K562 (cell line): ENCODE data around the gene KIF12. TPM values are rescaled to one million over a fixed set of nuclear protein-coding genes. Genes with fewer than 3 reads are reported as not detected.

ENCODE experiments used
- ATAC-seq: fragments of 200-7000 bp; cut with Tn5 transposase; 3 replicates; pipeline ENCODE4 v1.9.1; 2020; ENCODE audit warnings: moderate library complexity
- BruUV-seq: library from RNA; stranded (reverse); fragments of 400-500 nt; replicated peaks from 2 replicates; lab custom pipeline; 2021; lab: Mats Ljungman, UMichigan
- CTCF ChIA-PET: fragments of 300-600 bp; formaldehyde crosslinking; extraction: SDS; loops from one replicate; lab custom pipeline; 2021; ENCODE audit warnings: low intra/inter-chr PET ratio; lab: Yijun Ruan, JAX
- POLR2A ChIA-PET: fragments of 300-600, 350-650 bp; sonication (Branson Sonifier 250); formaldehyde crosslinking; extraction: SDS; loops from one replicate; lab custom pipeline; 2021; ENCODE audit warnings: antibody characterized with exemption, inconsistent platforms; lab: Yijun Ruan, JAX
- DNase-seq, 4 experiments: peaks; one replicate each; pipeline versions ENCODE4 v3.0.0 to v3.0.0-alpha.2; 2011 to 2018; ENCODE audit warnings: low spot score in 3 of 4, mixed read lengths in 3 of 4; ENCODE audit errors: extremely low read depth in 1 of 4
- FAIRE-seq: peaks from 2 replicates; lab custom pipeline; 2011; peaks lifted over from hg19 to GRCh38; lab: Jason Lieb, UNC
- H2AFZ ChIP-seq: 2 replicates; pipeline ENCODE4 v1.6.0; 2011; ENCODE audit warnings: low read depth, low read length, control low read depth, inconsistent platforms
- H3K27ac ChIP-seq: fragments of 200-600 bp; 3 replicates; pipeline ENCODE4 v1.8.0; 2011; ENCODE audit warnings: low read depth, mild to moderate bottlenecking, control low read depth, inconsistent platforms, low read length, moderate library complexity, mixed read lengths; ENCODE audit errors: extremely low read depth
- H3K27me3 ChIP-seq, 2 experiments: fragments of 300-600 bp in 1 of 2; 2 replicates in 1 of 2; 3 replicates in 1 of 2; pipeline versions ENCODE4 v1.6.0 to v1.8.0; 2011; ENCODE audit warnings: inconsistent platforms in 2 of 2, low read length in 2 of 2, mild to moderate bottlenecking in 1 of 2, mixed read lengths in 1 of 2, moderate library complexity in 1 of 2; ENCODE audit not compliant: control insufficient read depth in 2 of 2, insufficient read depth in 2 of 2
- H3K36me3 ChIP-seq: fragments of 300-600 bp; 3 replicates; pipeline ENCODE4 v1.8.0; 2011; ENCODE audit warnings: mild to moderate bottlenecking, low read length, inconsistent platforms; ENCODE audit not compliant: control insufficient read depth, insufficient read depth
- H3K4me1 ChIP-seq, 2 experiments: fragments of 200-600 bp in 1 of 2; replicated peaks in 1 of 2; 2 replicates in 1 of 2; 3 replicates in 1 of 2; pipeline versions ENCODE4 v1.5.1 to v1.8.0; 2011; ENCODE audit warnings: inconsistent platforms in 2 of 2, low read length in 2 of 2, mild to moderate bottlenecking in 1 of 2, mixed read lengths in 1 of 2, moderate library complexity in 1 of 2; ENCODE audit not compliant: control insufficient read depth in 2 of 2, insufficient read depth in 2 of 2
- H3K4me2 ChIP-seq: 2 replicates; pipeline ENCODE4 v1.6.1; 2011; ENCODE audit warnings: low read length, control low read depth, inconsistent platforms, mixed read lengths; ENCODE audit not compliant: insufficient read depth
- H3K4me3 ChIP-seq: fragments of 200-600 bp; sonication (generic), shearing (Covaris generic); 2 replicates; pipeline ENCODE4 v1.5.1; 2016; ENCODE audit warnings: control low read depth, inconsistent platforms
- H3K79me2 ChIP-seq: fragments of 200-600 bp; 3 replicates; pipeline ENCODE4 v1.8.0; 2011; ENCODE audit warnings: low read length, inconsistent platforms; ENCODE audit not compliant: control insufficient read depth, insufficient read depth
- H3K9ac ChIP-seq, 2 experiments: 2 replicates each; pipeline versions ENCODE4 v1.6.0 to v1.6.1; 2011; ENCODE audit warnings: low read depth in 2 of 2, low read length in 2 of 2, control low read depth in 1 of 2, inconsistent platforms in 1 of 2, mild to moderate bottlenecking in 1 of 2, mixed read lengths in 1 of 2; ENCODE audit not compliant: insufficient read depth in 1 of 2
- H3K9me1 ChIP-seq: one replicate; pipeline ENCODE4 v1.6.0; 2011; ENCODE audit warnings: inconsistent platforms, mild to moderate bottlenecking, low read length, moderate library complexity; ENCODE audit not compliant: control insufficient read depth, insufficient read depth
- H3K9me3 ChIP-seq: replicated peaks from 2 replicates; pipeline ENCODE4 v1.5.1; 2011; ENCODE audit warnings: low read depth, low read length, inconsistent platforms; ENCODE audit not compliant: control insufficient read depth, insufficient read depth
- H4K20me1 ChIP-seq: replicated peaks from 2 replicates; pipeline ENCODE4 v1.6.1; 2011; ENCODE audit warnings: low read length, inconsistent platforms, mixed read lengths; ENCODE audit not compliant: control insufficient read depth, insufficient read depth
- ASH1L ChIP-seq: fragments of 450-650 bp; IDR thresholded peaks from 2 replicates; pipeline ENCODE4 v1.6.1; 2018; ENCODE audit warnings: borderline replicate concordance, mild to moderate bottlenecking, low read depth; ENCODE audit not compliant: partially characterized antibody
- ESRRA ChIP-seq: fragments of 450-650 bp; IDR thresholded peaks from 2 replicates; pipeline ENCODE4 v1.6.1; 2014; ENCODE audit warnings: low read depth, mild to moderate bottlenecking, moderate library complexity, borderline replicate concordance
- FOXA1 ChIP-seq: fragments of 450-650 bp; IDR thresholded peaks from 2 replicates; pipeline ENCODE4 v1.6.1; 2016; ENCODE audit warnings: mild to moderate bottlenecking, borderline replicate concordance
- GATAD2A ChIP-seq: fragments of 450-650 bp; IDR thresholded peaks from 2 replicates; pipeline ENCODE4 v1.6.1; 2017
- HNRNPL ChIP-seq: fragments of 200-400 bp; formaldehyde crosslinking; IDR thresholded peaks from 2 replicates; pipeline ENCODE4 v1.6.1; 2017; ENCODE audit warnings: low read depth, mild to moderate bottlenecking, low read length
- KLF6 ChIP-seq: fragments of 250-450 bp; sonication (Bioruptor Pico); IDR thresholded peaks from 2 replicates; pipeline ENCODE4 v1.4.0; 2020; ENCODE audit warnings: mild to moderate bottlenecking, moderate library complexity, borderline replicate concordance
- MEF2D ChIP-seq: conservative IDR thresholded peaks from 2 replicates; pipeline ENCODE4 v1.6.1; 2016; ENCODE audit warnings: low read depth, missing genetic modification characterization, missing compliant biosample characterization
- NFATC3 ChIP-seq: fragments of 450-650 bp; IDR thresholded peaks from 2 replicates; pipeline ENCODE4 v1.6.1; 2017; ENCODE audit warnings: mild to moderate bottlenecking
- POLR3A ChIP-seq: IDR thresholded peaks from 2 replicates; pipeline ENCODE4 v1.6.1; 2011; ENCODE audit warnings: borderline replicate concordance, mild to moderate bottlenecking, moderate library complexity; ENCODE audit not compliant: insufficient read length, insufficient read depth; ENCODE audit errors: extremely low read depth
- PTBP1 ChIP-seq: fragments of 200-400 bp; formaldehyde crosslinking; IDR thresholded peaks from 2 replicates; pipeline ENCODE4 v1.6.1; 2017; ENCODE audit warnings: low read depth, low read length
- RBM22 ChIP-seq: fragments of 200-400 bp; formaldehyde crosslinking; IDR thresholded peaks from 2 replicates; pipeline ENCODE4 v1.6.1; 2018; ENCODE audit warnings: low read length, low read depth; ENCODE audit not compliant: poor library complexity, severe bottlenecking
- TCFL5 ChIP-seq: fragments of 250-450 bp; sonication (Bioruptor Pico); conservative IDR thresholded peaks from 2 replicates; pipeline ENCODE4 v1.6.1; 2021; ENCODE audit warnings: mild to moderate bottlenecking, moderate library complexity, matching md5 sums
- TEAD1 ChIP-seq, 2 experiments: fragments of 450-650 bp in 1 of 2; sonication (generic) in 1 of 2; formaldehyde crosslinking; IDR thresholded peaks; 2 replicates each; pipeline versions ENCODE4 v1.4.0 to v1.8.0; 2020 to 2022; ENCODE audit warnings: mild to moderate bottlenecking in 2 of 2, missing genetic modification reagents in 1 of 2
- ZBED1 ChIP-seq: IDR thresholded peaks from 2 replicates; pipeline ENCODE4 v1.6.1; 2014
- ZNF263 ChIP-seq: sonication (generic); formaldehyde crosslinking; IDR thresholded peaks from 2 replicates; pipeline ENCODE4 v1.8.0; 2022; ENCODE audit warnings: mild to moderate bottlenecking, missing genetic modification reagents, borderline replicate concordance
- ZNF551 ChIP-seq: fragments of 250-450 bp; sonication (Bioruptor Pico); IDR thresholded peaks from 2 replicates; pipeline ENCODE4 v1.5.0; 2021; ENCODE audit warnings: mild to moderate bottlenecking, moderate library complexity
- WGBS: fragments of 100-300 bp; shearing (Covaris generic); methylation state at CpG from one replicate; pipeline ENCODE4 v1.1.6; 2016; ENCODE audit warnings: low coverage, mixed read lengths; ENCODE audit not compliant: insufficient coverage; ENCODE audit errors: missing lambda C conversion rate; 5-methylcytosine and 5-hydroxymethylcytosine counted together
- in situ Hi-C: fragments of 300-500 bp; cut with MboI; formaldehyde crosslinking; loops from 4 replicates; pipeline ENCODE4 v1.15.0; 2018; ENCODE audit warnings: inconsistent platforms, mixed read lengths
- intact Hi-C: fragments of 100-400 bp; cut with micrococcal nuclease; formaldehyde crosslinking; loops from 2 replicates; pipeline ENCODE4 v1.14.2; 2022
- polyA plus RNA-seq, 8 experiments: library from polyadenylated mRNA; depleted of rRNA in 4 of 8; stranded (reverse) in 5 of 8; unstranded in 3 of 8; fragments of >200 nt; fragmentation: Nextera tagmentation in 2 of 8; fragmentation: Illumina TruSeq in 1 of 8; extraction: Ambion mirVana in 2 of 8; extraction: Trizol in 1 of 8; gene quantifications; 2 replicates each; pipeline versions ENCODE4 v1.2.1 to v1.2.3, GENCODE V29; 2011 to 2014; ENCODE audit warnings: inconsistent platforms in 1 of 8, missing spikeins in 1 of 8
- total RNA-seq, 7 experiments: library from RNA; depleted of rRNA in 6 of 7; stranded (reverse); fragments of >200 nt in 6 of 7; fragmentation: Illumina TruSeq in 2 of 7; extraction: Trizol in 2 of 7; gene quantifications; 2 replicates each; pipeline versions ENCODE4 v1.2.1 to v1.2.3, GENCODE V29; 2011 to 2021; ENCODE audit warnings: low replicate concordance in 1 of 7
- TF ChIP-seq, protein P1 (sequence below): fragments of 250-450 bp; sonication (Bioruptor Pico); IDR thresholded peaks from 2 replicates; pipeline ENCODE4 v1.5.0; 2020; ENCODE audit warnings: mild to moderate bottlenecking
- TF ChIP-seq, protein P2 (sequence below): fragments of 450-650 bp; IDR thresholded peaks from 2 replicates; pipeline ENCODE4 v1.6.1; 2016

Gene KIF12
- total and polyA plus RNA-seq, 9 of the 15 experiments (the other 6 are each of a cell fraction or from before 2014, with no cell fraction given): not detected

DNA sequence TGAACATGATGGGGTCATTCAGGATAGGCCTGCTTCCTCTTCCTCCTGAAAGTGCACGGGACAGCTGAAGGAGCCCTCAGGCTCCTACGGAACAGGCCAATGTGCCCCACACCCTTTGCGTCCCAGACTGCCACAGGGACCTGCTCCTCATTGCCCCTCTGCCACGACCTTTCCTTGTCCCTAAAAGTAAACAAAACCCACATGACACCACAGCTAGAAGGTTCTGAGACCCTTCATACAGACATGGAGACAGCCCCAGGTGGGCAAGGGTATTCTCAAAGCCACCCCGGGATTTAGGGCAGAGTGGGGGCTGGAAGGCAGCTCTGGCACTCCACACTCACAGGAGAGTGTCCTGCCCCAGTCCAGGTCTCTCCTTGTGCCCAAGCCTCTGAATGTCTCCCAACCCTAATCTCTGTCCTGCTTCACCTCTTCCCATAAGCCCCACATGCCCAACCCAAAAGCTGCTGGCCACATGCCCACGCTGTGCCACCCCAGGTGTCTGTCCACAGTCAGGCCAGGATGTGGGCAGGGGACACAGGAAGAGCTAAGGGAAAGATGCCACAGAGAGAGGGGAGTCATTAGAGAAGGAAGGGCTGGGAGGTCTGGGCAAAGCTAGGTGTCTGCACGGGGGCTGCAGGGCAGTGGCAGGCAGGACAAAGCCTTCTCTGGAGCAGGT lies 21.8 kb downstream of the KIF12 start:
- BruUV-seq: no TSS peak
- peaks cover 5 to 6% of the 10 kb centered on the region in 2 experiments; a peak in 4 of 5 replicates for H3K4me1 ChIP-seq
- DNase-seq (no peak), ATAC-seq (no peak), FAIRE-seq (no peak)
- no peak overlapping the region for H3K27ac ChIP-seq
- no peak overlapping the region for H2AFZ ChIP-seq
- in situ Hi-C loops (no loop called here), intact Hi-C loops (loop anchor here (5.0 kb wide), 1 partner anchor 340 kb away; no protein-coding TSS in a partner anchor)
- no peaks in the 10 kb centered on the region for H3K9me1 ChIP-seq
- no peak for TF ChIP-seq RBM22
- TF ChIP-seq ZBED1: no peak
- no peak for TF ChIP-seq ASH1L
- TF ChIP-seq POLR3A: no peak
- no peak for TF ChIP-seq MEF2D (tag)
- no peak for TF ChIP-seq KLF6 (CRISPR knock-in tag)
- TF ChIP-seq TEAD1 (CRISPR knock-in tag; IDR thresholded peaks at IDR 0.05): no peak
- TF ChIP-seq ZNF263 (CRISPR knock-in tag): no peak
- no peak for TF ChIP-seq GATAD2A
- TF ChIP-seq TCFL5 (CRISPR knock-in tag): no peak
- TF ChIP-seq NFATC3: no peak
- TF ChIP-seq PTBP1: no peak
- TF ChIP-seq ZNF551 (CRISPR knock-in tag): no peak
- TF ChIP-seq, protein P1, sequence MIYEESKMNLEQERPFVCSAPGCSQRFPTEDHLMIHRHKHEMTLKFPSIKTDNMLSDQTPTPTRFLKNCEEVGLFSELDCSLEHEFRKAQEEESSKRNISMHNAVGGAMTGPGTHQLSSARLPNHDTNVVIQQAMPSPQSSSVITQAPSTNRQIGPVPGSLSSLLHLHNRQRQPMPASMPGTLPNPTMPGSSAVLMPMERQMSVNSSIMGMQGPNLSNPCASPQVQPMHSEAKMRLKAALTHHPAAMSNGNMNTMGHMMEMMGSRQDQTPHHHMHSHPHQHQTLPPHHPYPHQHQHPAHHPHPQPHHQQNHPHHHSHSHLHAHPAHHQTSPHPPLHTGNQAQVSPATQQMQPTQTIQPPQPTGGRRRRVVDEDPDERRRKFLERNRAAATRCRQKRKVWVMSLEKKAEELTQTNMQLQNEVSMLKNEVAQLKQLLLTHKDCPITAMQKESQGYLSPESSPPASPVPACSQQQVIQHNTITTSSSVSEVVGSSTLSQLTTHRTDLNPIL (CRISPR knock-in tag): no peak
- no peak for TF ChIP-seq ESRRA
- no peak for TF ChIP-seq HNRNPL
- TF ChIP-seq, protein P2, sequence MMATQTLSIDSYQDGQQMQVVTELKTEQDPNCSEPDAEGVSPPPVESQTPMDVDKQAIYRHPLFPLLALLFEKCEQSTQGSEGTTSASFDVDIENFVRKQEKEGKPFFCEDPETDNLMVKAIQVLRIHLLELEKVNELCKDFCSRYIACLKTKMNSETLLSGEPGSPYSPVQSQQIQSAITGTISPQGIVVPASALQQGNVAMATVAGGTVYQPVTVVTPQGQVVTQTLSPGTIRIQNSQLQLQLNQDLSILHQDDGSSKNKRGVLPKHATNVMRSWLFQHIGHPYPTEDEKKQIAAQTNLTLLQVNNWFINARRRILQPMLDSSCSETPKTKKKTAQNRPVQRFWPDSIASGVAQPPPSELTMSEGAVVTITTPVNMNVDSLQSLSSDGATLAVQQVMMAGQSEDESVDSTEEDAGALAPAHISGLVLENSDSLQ: no peak
- no peak for TF ChIP-seq FOXA1
- H3K27me3 ChIP-seq: peaks cover 4 to 25% of the 10 kb centered on the region in 2 experiments; a peak in 3 of 5 replicates
- no peak overlapping the region for H3K4me3 ChIP-seq
- peak overlapping the region in 1 of 2 experiments; percentile 14; a peak in 1 of 4 replicates for H3K9ac ChIP-seq
- no peaks in the 10 kb centered on the region for H3K36me3 ChIP-seq
- WGBS: 1% methylated on average over 6 of the region's 7 CpGs
- H3K4me2 ChIP-seq: no peak overlapping the region
- H3K9me3 ChIP-seq: no peaks in the 10 kb centered on the region
- ChIA-PET CTCF (no interaction called here), POLR2A (interaction anchor here (1.6 kb wide), 1 partner anchor 11 kb away, joined by 4 read pairs; no protein-coding TSS in a partner anchor)
- H4K20me1 ChIP-seq: no peaks in the 10 kb centered on the region
- no peaks in the 10 kb centered on the region for H3K79me2 ChIP-seq
